Testis (tissue), 5 donors: ENCODE results near the gene RBBP6. TPM values are rescaled to one million over a fixed set of nuclear protein-coding genes. Genes with fewer than 3 reads are reported as not detected.
"Not testable (repeated sequence)": the region's sequence is repeated elsewhere in the genome, so short reads cannot be mapped to it uniquely, and the experiment has no call there.

ENCODE experiments used
- DNase-seq: peaks from one replicate; pipeline ENCODE4 v3.0.0-alpha.2; 2019
- H3K27ac ChIP-seq, 2 donors: fragments of 200-600 bp; sonication (generic); one replicate each; pipeline ENCODE4 v1.5.1; 2019
- H3K27me3 ChIP-seq: fragments of 200-600 bp; sonication (generic); one replicate; pipeline ENCODE4 v1.5.1; 2019
- H3K36me3 ChIP-seq: fragments of 200-600 bp; sonication (generic); one replicate; pipeline ENCODE4 v1.5.1; 2017; ENCODE audit warnings: low read depth; ENCODE audit errors: missing control alignments
- H3K4me1 ChIP-seq: fragments of 200-600 bp; sonication (generic); one replicate; pipeline ENCODE4 v1.5.1; 2019
- H3K4me3 ChIP-seq, 2 donors: fragments of 200-600 bp; sonication (generic); one replicate each; pipeline ENCODE4 v1.5.1; 2017 to 2019
- H3K9me3 ChIP-seq: fragments of 200-600 bp; sonication (generic); one replicate; pipeline ENCODE4 v1.5.1; 2017
- CTCF ChIP-seq, 3 experiments: fragments of 450-650 bp in 2 of 3; fragments of 200-600 bp in 1 of 3; sonication (generic) in 1 of 3; IDR thresholded peaks; one replicate each; pipeline ENCODE4 v1.5.1; 2016 to 2019; ENCODE audit warnings: antibody characterized with exemption in 3 of 3, mild to moderate bottlenecking in 2 of 3, moderate library complexity in 1 of 3
- POLR2A ChIP-seq: fragments of 450-650 bp; IDR thresholded peaks from one replicate; pipeline ENCODE4 v1.6.1; 2017; ENCODE audit warnings: antibody characterized with exemption, mild to moderate bottlenecking, moderate library complexity
- WGBS, 2 donors: methylation state at CpG; one replicate each; pipeline ENCODE4 v1.1.5; 2018; 5-methylcytosine and 5-hydroxymethylcytosine counted together
- intact Hi-C: fragments of 100-400 bp; cut with DNase I; formaldehyde crosslinking; loops from one replicate; pipeline ENCODE4 v1.15.1; 2023; ENCODE audit warnings: low total_unique reads
- long read RNA-seq, 2 donors: transcript quantifications; one replicate each; lab custom pipeline, GENCODE V29; 2026
- polyA plus RNA-seq: library from polyadenylated mRNA; stranded (reverse); fragments of 350-450 nt; fragmentation: Illumina TruSeq; extraction: RNeasy Lipid Tissue Mini Kit (QIAGEN cat#74804); gene quantifications from one replicate; pipeline ENCODE4 v1.2.3, GENCODE V29; 2014; ENCODE audit warnings: low read depth, low replicate concordance; ENCODE audit not compliant: insufficient read depth
- total RNA-seq, 2 donors: library from RNA; depleted of rRNA; stranded (reverse); fragments of >200 nt; gene quantifications; one replicate each; pipeline ENCODE4 v1.2.3, GENCODE V29; 2016

The RBBP6 gene
- total RNA-seq: 100 to 1,000 TPM; 112 to 126 TPM
- polyA plus RNA-seq: 43.3 TPM
- long read RNA-seq, donor 1, transcript RBBP6-204 (3 exons, 854 nt): minor isoform, 6 of 22 reads
- long read RNA-seq, donor 1, transcript RBBP6-213 (1 exons, 1,946 nt): major isoform, 9 of 22 reads
- long read RNA-seq, donor 1, partial matches to known transcripts: 7 of 22 reads
- long read RNA-seq, donor 1, other reads (novel, unspliced or antisense): 0 of 22 reads
- long read RNA-seq, donor 2, transcript RBBP6-213 (1 exons, 1,946 nt): major isoform, 7 of 12 reads
- long read RNA-seq, donor 2, transcript RBBP6-204 (3 exons, 854 nt): minor isoform, 5 of 12 reads
- long read RNA-seq, donor 2, partial matches to known transcripts: 0 of 12 reads
- long read RNA-seq, donor 2, other reads (novel, unspliced or antisense): 0 of 12 reads

- WGBS, 2 donors: 0% methylated on average over 29 to 67 of the region's 68 CpGs
- Histone ChIP-seq H3K9me3 (no peaks in the 10 kb centered on the region), H3K4me1 (peaks cover 26% of the 10 kb centered on the region), H3K36me3 (no peaks in the 10 kb centered on the region), H3K27ac (peak within 1 kb of the TSS; percentile 100), H3K4me3 (peak within 1 kb of the TSS; percentile 92 to 96), H3K27me3 (no peaks in the 10 kb centered on the region)
- DNase-seq: peak; percentile 97
- intact Hi-C loops: no loop called here
- peak in 2 of 3 experiments; percentile 15 to 36 for TF ChIP-seq CTCF (IDR thresholded peaks at IDR 0.05)
- TF ChIP-seq POLR2A: peak; percentile 97
Measured at GRCh38 chr16:24539295-24539849, at the start of gene RBBP6. RBBP6 (plus strand) TSS chr16:24539566; CDS start chr16:24540627, 1,061 bp downstream.

GRCh38 chr16:24490866-24491265 lies 48.5 kb upstream of the RBBP6 start:
- no peaks in the 10 kb centered on the region for H3K9me3 ChIP-seq
- 70 to 75% methylated on average over 2 of the region's 2 CpGs for whole genome bisulfite sequencing, 2 donors
- no peak for DNase-seq
- TF ChIP-seq CTCF (IDR thresholded peaks at IDR 0.05) (no peak), POLR2A (no peak)
- no peaks in the 10 kb centered on the region for H3K4me1 ChIP-seq
- no peaks in the 10 kb centered on the region for H3K27me3 ChIP-seq
- H3K27ac ChIP-seq: no peak overlapping the region
- intact Hi-C loops: no loop called here
- H3K4me3 ChIP-seq: no peak overlapping the region
- H3K36me3 ChIP-seq: no peaks in the 10 kb centered on the region

- Histone ChIP-seq H3K9me3 (no peaks in the 10 kb centered on the region), H3K27me3 (no peaks in the 10 kb centered on the region), H3K36me3 (no peaks in the 10 kb centered on the region), H3K27ac (no peak overlapping the region), H3K4me1 (no peaks in the 10 kb centered on the region), H3K4me3 (no peak overlapping the region)
- no peak for DNase-seq
- intact Hi-C loops: no loop called here
- TF ChIP-seq POLR2A (no peak), CTCF (IDR thresholded peaks at IDR 0.05) (no peak)
- WGBS, 2 donors: 74 to 94% methylated on average over 2 of the region's 2 CpGs
Measured at GRCh38 chr16:24491731-24492130, 47.6 kb upstream of the RBBP6 start.

GRCh38 chr16:24493821-24494220 lies 45.5 kb upstream of the RBBP6 start:
- Histone ChIP-seq H3K36me3 (no peaks in the 10 kb centered on the region), H3K27ac (no peak overlapping the region), H3K27me3 (no peaks in the 10 kb centered on the region), H3K4me3 (no peak overlapping the region), H3K9me3 (no peaks in the 10 kb centered on the region), H3K4me1 (no peaks in the 10 kb centered on the region)
- 84 to 89% methylated on average over 7 of the region's 7 CpGs for WGBS, 2 donors
- DNase-seq: no peak
- TF ChIP-seq CTCF (IDR thresholded peaks at IDR 0.05) (no peak), POLR2A (no peak)
- intact Hi-C loops: no loop called here

- intact Hi-C loops, H3K27me3 ChIP-seq, H3K36me3 ChIP-seq, H3K9me3 ChIP-seq, H3K4me1 ChIP-seq, H3K27ac ChIP-seq: not testable (repeated sequence)
- 44 to 62% methylated on average over 9 of the region's 9 CpGs for WGBS, 2 donors
- peak; percentile 35 for DNase-seq
- H3K4me3 ChIP-seq: peak overlapping the region in 1 of 2 donors; percentile 2
Measured at GRCh38 chr16:24495207-24495606, 44.2 kb upstream of the RBBP6 start.
